H1 (cell line): ENCODE results near the gene ANKFN1. TPM values are rescaled to one million over a fixed set of nuclear protein-coding genes. Genes with fewer than 3 reads are reported as not detected.

ENCODE experiments used
- CTCF ChIA-PET: fragments of 300-600 bp; sonication (Branson Sonifier 250); formaldehyde crosslinking; loops from one replicate; lab custom pipeline; 2021; ENCODE audit not compliant: partially characterized antibody; lab: Charles Lee
- POLR2A ChIA-PET: fragments of 300-600 bp; sonication (Branson Sonifier 250); formaldehyde crosslinking; loops from one replicate; lab custom pipeline; 2021; ENCODE audit warnings: inconsistent platforms; ENCODE audit not compliant: partially characterized antibody; lab: Charles Lee
- DNase-seq, 2 experiments: peaks; one replicate each; pipeline versions ENCODE4 v3.0.0 to v3.0.0-alpha.2; 2010 to 2022; ENCODE audit warnings: low spot score in 2 of 2, low read depth in 1 of 2, mixed read lengths in 1 of 2
- FAIRE-seq: peaks from 2 replicates; lab custom pipeline; 2011; peaks lifted over from hg19 to GRCh38; lab: Jason Lieb, UNC
- H2AFZ ChIP-seq: 2 replicates; pipeline ENCODE4 v1.8.1; 2012; ENCODE audit warnings: low read length, inconsistent platforms
- H2AK5ac ChIP-seq: 2 replicates; pipeline ENCODE4 v1.6.1; 2013; ENCODE audit warnings: low read depth, low read length
- H2BK120ac ChIP-seq: replicated peaks from 2 replicates; pipeline ENCODE3; 2013; ENCODE audit warnings: low read depth, low read length, inconsistent platforms
- H2BK12ac ChIP-seq: 2 replicates; pipeline ENCODE4 v1.6.1; 2013; ENCODE audit warnings: low read depth, low read length
- H2BK15ac ChIP-seq: 2 replicates; pipeline ENCODE4 v1.6.1; 2013; ENCODE audit warnings: low read length
- H2BK20ac ChIP-seq: 2 replicates; pipeline ENCODE4 v1.6.1; 2013; ENCODE audit warnings: low read length
- H2BK5ac ChIP-seq: 2 replicates; pipeline ENCODE4 v1.6.1; 2013; ENCODE audit warnings: low read depth, low read length
- H3K14ac ChIP-seq: 2 replicates; pipeline ENCODE4 v1.6.1; 2013; ENCODE audit warnings: inconsistent platforms; ENCODE audit not compliant: insufficient read length
- H3K18ac ChIP-seq: 2 replicates; pipeline ENCODE4 v1.6.1; 2013; ENCODE audit warnings: low read length; ENCODE audit errors: extremely low read depth
- H3K23ac ChIP-seq: 2 replicates; pipeline ENCODE4 v1.6.1; 2013; ENCODE audit warnings: inconsistent platforms; ENCODE audit not compliant: insufficient read length
- H3K23me2 ChIP-seq: 2 replicates; pipeline ENCODE4 v1.6.1; 2013; ENCODE audit warnings: low read depth, low read length
- H3K27ac ChIP-seq: 2 replicates; pipeline ENCODE4 v1.6.1; 2011; ENCODE audit warnings: low read depth, low read length, inconsistent platforms
- H3K27me3 ChIP-seq, 4 experiments: replicated peaks in 1 of 4; 1 replicate in 1 of 4; 2 replicates in 3 of 4; pipeline versions ENCODE4 v1.6.1 to v1.8.1; 2011 to 2013; ENCODE audit warnings: low read length in 3 of 4, mild to moderate bottlenecking in 3 of 4, inconsistent platforms in 2 of 4, mixed read lengths in 2 of 4, moderate library complexity in 1 of 4; ENCODE audit not compliant: control insufficient read depth in 3 of 4, insufficient read depth in 3 of 4; ENCODE audit errors: extremely low read depth in 1 of 4
- H3K36me3 ChIP-seq, 4 experiments: 2 replicates each; pipeline versions ENCODE4 v1.6.1 to v1.8.1; 2011 to 2013; ENCODE audit warnings: mild to moderate bottlenecking in 4 of 4, low read length in 3 of 4, moderate library complexity in 2 of 4, control low read depth in 1 of 4, inconsistent platforms in 1 of 4; ENCODE audit not compliant: insufficient read depth in 4 of 4, control insufficient read depth in 2 of 4
- H3K4ac ChIP-seq: replicated peaks from 2 replicates; pipeline ENCODE3; 2013; ENCODE audit warnings: low read length, low read depth, mixed read lengths, inconsistent platforms; ENCODE audit not compliant: insufficient read length
- H3K4me1 ChIP-seq, 4 experiments: replicated peaks in 1 of 4; 1 replicate in 1 of 4; 2 replicates in 3 of 4; pipeline versions ENCODE4 v1.6.1 to v1.8.1; 2011 to 2013; ENCODE audit warnings: low read length in 3 of 4, inconsistent platforms in 2 of 4, mixed read lengths in 1 of 4; ENCODE audit not compliant: insufficient read depth in 4 of 4, control insufficient read depth in 3 of 4
- H3K4me2 ChIP-seq, 2 experiments: 2 replicates each; pipeline versions ENCODE4 v1.6.1 to v1.8.1; 2011 to 2013; ENCODE audit warnings: low read depth in 2 of 2, low read length in 2 of 2, control low read depth in 1 of 2, inconsistent platforms in 1 of 2, mild to moderate bottlenecking in 1 of 2; ENCODE audit not compliant: insufficient read depth in 1 of 2
- H3K4me3 ChIP-seq, 4 experiments: fragments of 200-600, 300-600 bp in 1 of 4; sonication (generic), shearing (Covaris generic), sonication (Bioruptor Twin) in 1 of 4; 2 replicates each; pipeline versions ENCODE4 v1.5.1 to v1.8.1; 2011 to 2016; ENCODE audit warnings: low read length in 4 of 4, low read depth in 3 of 4, control low read depth in 2 of 4, inconsistent platforms in 2 of 4, mild to moderate bottlenecking in 2 of 4, mixed read lengths in 1 of 4, moderate library complexity in 1 of 4; ENCODE audit not compliant: insufficient read depth in 2 of 4; ENCODE audit errors: extremely low read depth in 1 of 4
- H3K56ac ChIP-seq: replicated peaks from 2 replicates; pipeline ENCODE3; 2013; ENCODE audit warnings: low read depth, mild to moderate bottlenecking, mixed read lengths, low read length, inconsistent platforms; ENCODE audit not compliant: insufficient read length
- H3K79me1 ChIP-seq: 2 replicates; pipeline ENCODE4 v1.6.1; 2013; ENCODE audit warnings: low read depth, low read length, control low read depth
- H3K79me2 ChIP-seq, 2 experiments: 2 replicates each; pipeline versions ENCODE4 v1.6.1 to v1.8.1; 2012 to 2013; ENCODE audit warnings: low read length in 2 of 2, mild to moderate bottlenecking in 2 of 2, inconsistent platforms in 1 of 2; ENCODE audit not compliant: insufficient read depth in 2 of 2, control insufficient read depth in 1 of 2
- H3K9ac ChIP-seq, 4 experiments: replicated peaks in 1 of 4; 1 replicate in 1 of 4; 2 replicates in 3 of 4; pipeline versions ENCODE4 v1.6.1 to v1.8.1; 2011 to 2013; ENCODE audit warnings: low read depth in 3 of 4, low read length in 3 of 4, control low read depth in 2 of 4, mild to moderate bottlenecking in 2 of 4, moderate library complexity in 2 of 4, inconsistent platforms in 1 of 4; ENCODE audit errors: extremely low read depth in 1 of 4
- H3K9me3 ChIP-seq, 2 experiments: 2 replicates each; pipeline versions ENCODE4 v1.6.1 to v1.8.1; 2012 to 2013; ENCODE audit warnings: mild to moderate bottlenecking in 2 of 2, moderate library complexity in 2 of 2, control low read depth in 1 of 2, inconsistent platforms in 1 of 2, low read depth in 1 of 2, low read length in 1 of 2, mixed read lengths in 1 of 2; ENCODE audit not compliant: insufficient read depth in 2 of 2
- H4K20me1 ChIP-seq, 2 experiments: replicated peaks in 1 of 2; 2 replicates each; pipeline versions ENCODE3 to v1.8.1; 2011 to 2013; ENCODE audit warnings: inconsistent platforms in 2 of 2, low read length in 2 of 2, mild to moderate bottlenecking in 1 of 2; ENCODE audit not compliant: insufficient read depth in 2 of 2, control insufficient read depth in 1 of 2
- H4K5ac ChIP-seq: 2 replicates; pipeline ENCODE4 v1.6.1; 2013; ENCODE audit warnings: low read length, low read depth, mixed read lengths, inconsistent platforms; ENCODE audit not compliant: insufficient read length
- H4K8ac ChIP-seq: 2 replicates; pipeline ENCODE4 v1.8.0; 2013; ENCODE audit warnings: mild to moderate bottlenecking, moderate library complexity, low read length, inconsistent platforms; ENCODE audit not compliant: insufficient read depth; ENCODE audit errors: extremely low read depth
- H4K91ac ChIP-seq: replicated peaks from 2 replicates; pipeline ENCODE3; 2013; ENCODE audit warnings: low read length, mixed read lengths, inconsistent platforms; ENCODE audit not compliant: insufficient read length
- CTCF ChIP-seq, 3 experiments: IDR thresholded peaks; 1 replicate in 2 of 3; 2 replicates in 1 of 3; pipeline versions ENCODE4 v1.5.1 to v1.6.1; 2011; ENCODE audit warnings: low read length in 3 of 3, mild to moderate bottlenecking in 3 of 3, inconsistent platforms in 2 of 3, low read depth in 1 of 3, moderate library complexity in 1 of 3; ENCODE audit not compliant: insufficient read depth in 1 of 3; ENCODE audit errors: control extremely low read depth in 1 of 3
- HDAC2 ChIP-seq, 2 experiments: fragments of 300-600 bp in 1 of 2; sonication (generic) in 1 of 2; IDR thresholded peaks; 2 replicates each; pipeline ENCODE4 v1.6.1; 2011 to 2012; ENCODE audit warnings: low read depth in 2 of 2, low read length in 2 of 2, mild to moderate bottlenecking in 2 of 2, moderate library complexity in 2 of 2, borderline replicate concordance in 1 of 2, inconsistent platforms in 1 of 2
- RNF2 ChIP-seq: fragments of 200-900, 300-1000 bp; sonication (generic); IDR thresholded peaks from 2 replicates; pipeline ENCODE4 v1.7.1; 2016; ENCODE audit warnings: borderline replicate concordance, low read depth, mild to moderate bottlenecking, antibody characterized with exemption, low read length; ENCODE audit not compliant: poor library complexity, severe bottlenecking; ENCODE audit errors: missing control alignments
- SIN3A ChIP-seq, 2 experiments: IDR thresholded peaks in 1 of 2; conservative IDR thresholded peaks in 1 of 2; 2 replicates each; pipeline ENCODE4 v1.6.1; 2011 to 2012; ENCODE audit warnings: low read length in 2 of 2, improper control_type of control experiment in 1 of 2, low read depth in 1 of 2, mild to moderate bottlenecking in 1 of 2
- SP2 ChIP-seq: IDR thresholded peaks from 2 replicates; pipeline ENCODE4 v1.6.1; 2012; ENCODE audit warnings: mild to moderate bottlenecking, low read length, inconsistent platforms
- WGBS, 2 experiments: shearing (Covaris generic) in 1 of 2; methylation state at CpG; one replicate each; pipeline versions ENCODE4 v1.1.6 to v1.1.7; 2013 to 2015; ENCODE audit warnings: low lambda C conversion rate in 2 of 2, mixed read lengths in 2 of 2, inconsistent platforms in 1 of 2, low coverage in 1 of 2, missing lambda C conversion rate in 1 of 2; ENCODE audit not compliant: insufficient replicate concordance in 2 of 2, insufficient coverage in 1 of 2, insufficient read length in 1 of 2; ENCODE audit errors: extremely low coverage in 1 of 2, missing lambda C conversion rate in 1 of 2; 5-methylcytosine and 5-hydroxymethylcytosine counted together
- polyA plus RNA-seq, 7 experiments: library from polyadenylated mRNA; depleted of rRNA in 3 of 7; stranded (reverse) in 5 of 7; unstranded in 2 of 7; fragments of >200 nt in 5 of 7; fragments of 200-250 nt in 2 of 7; gene quantifications; 1 replicate in 5 of 7; 2 replicates in 1 of 7; 4 replicates in 1 of 7; pipeline versions ENCODE4 v1.2.1 to v1.2.3, GENCODE V29; 2011 to 2013; ENCODE audit warnings: missing spikeins in 2 of 7, mixed read lengths in 2 of 7
- total RNA-seq: library from RNA; stranded (reverse); fragmentation: NEBNext Ultra II Directional; extraction: Animal tissue kit (Norgen Biotek cat#: 25700); gene quantifications from 2 replicates; pipeline ENCODE4 v1.2.1, GENCODE V29; 2021

The ANKFN1 gene
- total and polyA plus RNA-seq, 2 of the 8 experiments (the other 6 are each of a cell fraction or from before 2014, with no cell fraction given): not detected

DNA sequence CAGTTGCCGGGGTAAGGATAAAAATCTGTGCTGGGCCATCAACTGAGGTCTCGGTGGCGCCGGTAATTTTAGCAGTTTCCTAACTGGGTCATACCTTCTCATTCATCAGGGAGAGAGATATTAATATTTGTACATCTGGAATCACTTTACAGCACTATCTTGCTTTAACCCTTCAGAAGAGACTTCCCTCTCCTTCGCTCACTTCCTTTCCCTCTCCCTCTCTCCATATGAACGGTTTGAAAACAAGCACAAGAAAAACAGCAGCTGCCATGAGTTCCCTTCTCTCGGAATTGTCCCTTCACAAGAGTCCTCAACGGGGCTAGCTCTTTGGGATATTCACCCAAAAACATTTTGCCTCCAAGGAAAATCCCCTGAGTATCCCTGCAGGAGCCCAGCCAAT is 295.9 kb downstream of the ANKFN1 start:
- Histone ChIP-seq H2AFZ (0 out of 2 replicates have a peak overlapping the region, but pooled peaks have one; percentile 3), H4K5ac (no peak overlapping the region), H3K23me2 (0 out of 2 replicates have a peak, but pooled peaks cover 2% of the 10 kb centered on the region), H3K4me3 (no peak overlapping the region), H3K79me2 (no peaks in the 10 kb centered on the region), H2BK120ac (no peak overlapping the region), H3K56ac (no peak overlapping the region), H3K9me3 (no peaks in the 10 kb centered on the region), H3K79me1 (no peaks in the 10 kb centered on the region), H2BK20ac (no peak overlapping the region), H3K9ac (no peak overlapping the region), H2BK15ac (no peak overlapping the region), H3K4ac (no peak overlapping the region), H4K91ac (no peak overlapping the region), H3K14ac (no peak overlapping the region), H4K20me1 (no peaks in the 10 kb centered on the region), H3K4me1 (no peaks in the 10 kb centered on the region), H4K8ac (no peak overlapping the region), H3K4me2 (no peak overlapping the region), H3K27me3 (no peaks in the 10 kb centered on the region), H3K23ac (no peak overlapping the region), H2BK5ac (no peak overlapping the region), H3K27ac (no peak overlapping the region), H2AK5ac (no peak overlapping the region), H3K18ac (no peak overlapping the region), H2BK12ac (no peak overlapping the region), H3K36me3 (no peaks in the 10 kb centered on the region)
- DNase-seq (no peak), FAIRE-seq (no peak)
- POLR2A ChIA-PET: no interaction called here
- WGBS, 2 experiments: 80% methylated on average over 8 of the region's 8 CpGs; no CpG with 5 or more reads in 1 of the 2 experiments
- CTCF ChIA-PET: interaction anchor here (0.6 to 1.2 kb wide), 3 partner anchors 42 to 603 kb away, joined by 3 to 5 read pairs (median 3); no protein-coding TSS in a partner anchor
- no peak for TF ChIP-seq SIN3A (conservative IDR thresholded peaks at IDR 0.05 in 1 of 2, IDR thresholded peaks at IDR 0.05 in 1 of 2; ENCODE audit: low read depth in 1 of 2, low read length in 2 of 2)
- no peak for TF ChIP-seq CTCF (IDR thresholded peaks at IDR 0.05; ENCODE audit: control extremely low read depth in 1 of 3, insufficient read depth in 1 of 3, low read depth in 1 of 3, low read length in 3 of 3)
- TF ChIP-seq SP2: no peak
- no peak for TF ChIP-seq HDAC2 (IDR thresholded peaks at IDR 0.05; ENCODE audit: borderline replicate concordance in 1 of 2, low read depth in 2 of 2, low read length in 2 of 2)
- TF ChIP-seq RNF2: no peak
